Ishikawa (cell line): ENCODE measurements around the gene ZNF385D.

ENCODE experiments used
- CEBPB ChIP-seq: IDR thresholded peaks from 2 replicates; pipeline ENCODE4 v1.6.1; 2012
- CREB1 ChIP-seq: IDR thresholded peaks from 2 replicates; pipeline ENCODE4 v1.6.1; 2012; ENCODE audit warnings: low read depth
- EGR1 ChIP-seq: IDR thresholded peaks from 2 replicates; pipeline ENCODE4 v1.6.1; 2012
- EP300 ChIP-seq: IDR thresholded peaks from 2 replicates; pipeline ENCODE4 v1.6.1; 2012; ENCODE audit warnings: borderline replicate concordance
- FOXM1 ChIP-seq: IDR thresholded peaks from 2 replicates; pipeline ENCODE4 v1.6.1; 2012; ENCODE audit warnings: low read depth, borderline replicate concordance
- NFIC ChIP-seq: IDR thresholded peaks from 2 replicates; pipeline ENCODE4 v1.6.1; 2012
- RAD21 ChIP-seq: IDR thresholded peaks from 2 replicates; pipeline ENCODE4 v1.6.1; 2012; ENCODE audit warnings: low read depth
- TAF1 ChIP-seq: IDR thresholded peaks from 2 replicates; pipeline ENCODE4 v1.6.1; 2012; ENCODE audit warnings: low read depth, mild to moderate bottlenecking
- TCF12 ChIP-seq: IDR thresholded peaks from 2 replicates; pipeline ENCODE4 v1.6.1; 2012; ENCODE audit warnings: low read depth
- TEAD4 ChIP-seq: IDR thresholded peaks from 2 replicates; pipeline ENCODE4 v1.6.1; 2012
- YY1 ChIP-seq: IDR thresholded peaks from 2 replicates; pipeline ENCODE4 v1.6.1; 2012; ENCODE audit warnings: low read depth
- ZBTB7A ChIP-seq: IDR thresholded peaks from 2 replicates; pipeline ENCODE4 v1.6.1; 2012; ENCODE audit warnings: low read depth
- TF ChIP-seq, protein P1 (sequence below): IDR thresholded peaks from 2 replicates; pipeline ENCODE4 v1.6.1; 2012
- TF ChIP-seq, protein P2 (sequence below): IDR thresholded peaks from 2 replicates; pipeline ENCODE4 v1.6.1; 2012; ENCODE audit warnings: low read depth, mild to moderate bottlenecking
- TF ChIP-seq, protein P3 (sequence below): IDR thresholded peaks from 2 replicates; pipeline ENCODE4 v1.6.1; 2012

The ZNF385D gene

DNA sequence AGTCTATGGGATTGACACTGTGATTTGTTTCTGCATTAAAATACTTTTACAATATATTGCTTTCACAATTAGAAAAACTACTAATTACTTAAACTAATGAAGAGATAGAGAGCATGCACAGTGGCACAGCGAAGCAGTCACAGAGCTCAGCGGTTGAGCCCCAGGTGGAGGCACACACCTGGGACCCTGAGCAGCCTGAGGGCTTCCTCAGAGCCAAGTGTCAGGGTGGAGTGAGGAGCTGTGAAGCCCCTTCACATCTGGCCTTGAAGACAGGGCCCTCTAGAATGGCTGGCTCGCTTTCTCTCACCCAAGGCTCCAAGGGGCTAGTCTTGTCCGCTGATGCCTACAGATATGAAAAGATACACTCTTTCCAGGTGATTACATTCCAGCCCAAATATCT, 287.7 kb downstream of the ZNF385D start:
- TF ChIP-seq TEAD4, result no peak
- no peak for TF ChIP-seq ZBTB7A
- TF ChIP-seq NFIC, result no peak

DNA sequence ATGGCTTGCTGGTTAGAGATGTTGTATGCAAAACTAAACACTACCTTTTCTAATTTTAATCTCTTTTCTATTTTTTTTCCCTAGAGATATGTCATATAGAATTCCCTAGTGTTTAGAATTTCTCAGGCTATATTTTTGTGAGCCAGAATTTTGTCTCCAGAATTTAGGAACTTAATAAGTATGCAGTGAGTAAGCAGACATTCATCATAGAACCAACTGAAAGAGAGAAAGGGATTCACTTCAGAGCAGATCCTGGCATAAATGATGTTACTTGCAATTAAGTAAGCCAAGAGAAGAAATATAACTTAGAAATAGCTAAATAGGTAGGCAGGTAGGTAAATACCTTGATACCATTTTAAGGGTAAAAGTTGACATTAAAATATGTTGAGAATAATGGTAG, 288.9 kb downstream of the ZNF385D start:
- TF ChIP-seq TAF1 (no peak), TCF12 (no peak)
- TF ChIP-seq, protein P1, sequence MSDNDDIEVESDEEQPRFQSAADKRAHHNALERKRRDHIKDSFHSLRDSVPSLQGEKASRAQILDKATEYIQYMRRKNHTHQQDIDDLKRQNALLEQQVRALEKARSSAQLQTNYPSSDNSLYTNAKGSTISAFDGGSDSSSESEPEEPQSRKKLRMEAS, result no peak
- TF ChIP-seq, protein P2, sequence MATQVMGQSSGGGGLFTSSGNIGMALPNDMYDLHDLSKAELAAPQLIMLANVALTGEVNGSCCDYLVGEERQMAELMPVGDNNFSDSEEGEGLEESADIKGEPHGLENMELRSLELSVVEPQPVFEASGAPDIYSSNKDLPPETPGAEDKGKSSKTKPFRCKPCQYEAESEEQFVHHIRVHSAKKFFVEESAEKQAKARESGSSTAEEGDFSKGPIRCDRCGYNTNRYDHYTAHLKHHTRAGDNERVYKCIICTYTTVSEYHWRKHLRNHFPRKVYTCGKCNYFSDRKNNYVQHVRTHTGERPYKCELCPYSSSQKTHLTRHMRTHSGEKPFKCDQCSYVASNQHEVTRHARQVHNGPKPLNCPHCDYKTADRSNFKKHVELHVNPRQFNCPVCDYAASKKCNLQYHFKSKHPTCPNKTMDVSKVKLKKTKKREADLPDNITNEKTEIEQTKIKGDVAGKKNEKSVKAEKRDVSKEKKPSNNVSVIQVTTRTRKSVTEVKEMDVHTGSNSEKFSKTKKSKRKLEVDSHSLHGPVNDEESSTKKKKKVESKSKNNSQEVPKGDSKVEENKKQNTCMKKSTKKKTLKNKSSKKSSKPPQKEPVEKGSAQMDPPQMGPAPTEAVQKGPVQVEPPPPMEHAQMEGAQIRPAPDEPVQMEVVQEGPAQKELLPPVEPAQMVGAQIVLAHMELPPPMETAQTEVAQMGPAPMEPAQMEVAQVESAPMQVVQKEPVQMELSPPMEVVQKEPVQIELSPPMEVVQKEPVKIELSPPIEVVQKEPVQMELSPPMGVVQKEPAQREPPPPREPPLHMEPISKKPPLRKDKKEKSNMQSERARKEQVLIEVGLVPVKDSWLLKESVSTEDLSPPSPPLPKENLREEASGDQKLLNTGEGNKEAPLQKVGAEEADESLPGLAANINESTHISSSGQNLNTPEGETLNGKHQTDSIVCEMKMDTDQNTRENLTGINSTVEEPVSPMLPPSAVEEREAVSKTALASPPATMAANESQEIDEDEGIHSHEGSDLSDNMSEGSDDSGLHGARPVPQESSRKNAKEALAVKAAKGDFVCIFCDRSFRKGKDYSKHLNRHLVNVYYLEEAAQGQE, result no peak

DNA sequence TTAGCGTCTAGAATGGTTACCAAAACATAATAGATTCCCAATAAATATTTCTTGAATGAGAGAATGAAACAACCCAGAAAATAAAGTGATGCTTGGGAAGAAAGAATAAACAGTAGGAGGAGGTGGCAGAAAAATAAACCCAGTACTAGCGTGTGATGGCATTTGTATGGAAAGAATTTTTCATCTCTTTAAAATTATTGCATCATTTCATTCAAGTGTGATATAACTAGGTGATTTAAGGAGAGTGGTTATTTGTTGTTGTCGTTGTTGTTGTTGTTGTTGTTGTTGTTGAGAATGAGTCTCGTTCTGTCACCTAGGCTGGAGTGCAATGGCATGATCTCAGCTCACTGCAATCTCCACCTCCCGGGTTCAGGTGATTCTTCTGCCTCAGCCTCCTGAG, 293.9 kb downstream of the ZNF385D start:
- no peak for TF ChIP-seq CEBPB
- no peak for TF ChIP-seq ZBTB7A
- TF ChIP-seq, protein P3, sequence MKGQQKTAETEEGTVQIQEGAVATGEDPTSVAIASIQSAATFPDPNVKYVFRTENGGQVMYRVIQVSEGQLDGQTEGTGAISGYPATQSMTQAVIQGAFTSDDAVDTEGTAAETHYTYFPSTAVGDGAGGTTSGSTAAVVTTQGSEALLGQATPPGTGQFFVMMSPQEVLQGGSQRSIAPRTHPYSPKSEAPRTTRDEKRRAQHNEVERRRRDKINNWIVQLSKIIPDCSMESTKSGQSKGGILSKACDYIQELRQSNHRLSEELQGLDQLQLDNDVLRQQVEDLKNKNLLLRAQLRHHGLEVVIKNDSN, result no peak
- no peak for TF ChIP-seq EP300
- no peak for TF ChIP-seq RAD21
- TF ChIP-seq CREB1, result no peak
- no peak for TF ChIP-seq FOXM1
- no peak for TF ChIP-seq TAF1

DNA sequence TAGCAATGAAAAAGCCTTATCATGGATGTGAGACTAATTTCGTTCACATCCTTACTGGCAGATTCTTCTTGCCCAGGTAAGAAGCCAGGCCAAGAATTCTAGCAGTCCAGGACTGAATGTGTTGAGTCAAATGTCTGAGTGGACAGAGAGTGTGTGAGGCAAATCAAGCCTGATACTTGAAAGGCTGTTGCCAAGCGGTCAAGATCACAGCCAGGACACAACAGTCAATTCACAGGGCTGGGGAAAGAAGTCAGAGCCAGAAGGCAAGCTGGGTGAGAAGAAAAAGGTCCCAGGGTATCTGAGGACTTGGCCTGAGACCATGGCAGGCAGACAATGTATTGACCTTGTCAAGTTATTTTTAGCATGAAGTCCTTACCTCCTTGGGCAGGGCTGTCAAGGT, 301.3 kb downstream of the ZNF385D start:
- TF ChIP-seq FOXM1 (no peak), RAD21 (no peak), CEBPB (no peak), TCF12 (no peak), TEAD4 (no peak), ZBTB7A (no peak), NFIC (no peak), YY1 (no peak)
- TF ChIP-seq, protein P2, result no peak
- TF ChIP-seq, protein P1, result no peak

DNA sequence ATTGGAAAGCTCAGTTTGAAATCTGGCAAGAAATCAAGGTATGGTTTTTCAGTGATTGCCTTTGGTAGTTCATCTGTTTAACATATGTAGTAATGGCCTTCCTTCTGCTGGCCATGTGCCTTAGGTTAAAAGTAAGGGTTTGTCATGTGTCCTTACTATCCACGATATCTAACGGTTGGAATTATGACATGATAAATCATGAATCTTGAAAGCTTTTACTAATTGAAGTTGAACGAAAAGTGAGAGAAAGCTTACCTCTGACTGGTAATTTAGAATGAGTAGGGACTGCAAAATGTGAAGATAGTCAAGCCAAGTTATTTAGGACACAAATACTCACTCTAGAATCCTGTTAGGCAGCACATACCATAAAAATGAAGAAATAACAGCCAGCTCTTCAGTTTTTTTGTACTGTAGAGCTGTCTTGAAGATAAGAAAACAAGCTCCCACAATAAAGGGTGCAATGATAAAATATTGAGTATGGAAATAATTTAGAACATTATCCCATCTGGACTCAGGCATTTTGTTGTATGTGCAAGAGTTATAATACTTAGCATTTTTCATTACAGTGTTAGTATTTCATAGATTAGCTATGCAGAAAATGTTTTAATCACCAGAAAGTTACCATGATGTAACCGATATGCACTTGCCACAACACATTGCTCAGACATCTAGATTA, 303.4 kb downstream of the ZNF385D start:
- TF ChIP-seq ZBTB7A, result no peak
- no peak for TF ChIP-seq TCF12
- TF ChIP-seq CEBPB, result no peak
- TF ChIP-seq, protein P1, result no peak
- TF ChIP-seq EP300, result no peak
- TF ChIP-seq RAD21, result no peak
- TF ChIP-seq CREB1, result no peak
- no peak for TF ChIP-seq FOXM1
- TF ChIP-seq, protein P2, result no peak
- TF ChIP-seq TAF1, result no peak
- no peak for TF ChIP-seq TEAD4
- TF ChIP-seq NFIC, result no peak
- no peak for TF ChIP-seq YY1
- no peak for TF ChIP-seq EGR1
- TF ChIP-seq, protein P3, result no peak
